Endodermal cell (in vitro differentiated cells): ENCODE results near the gene DCAF10. TPM values are rescaled to one million over a fixed set of nuclear protein-coding genes. Genes with fewer than 3 reads are reported as not detected.

Experiments used
- DNase-seq: peaks from one replicate; pipeline ENCODE4 v3.0.0-alpha.2; 2017
- H3K27ac ChIP-seq: 2 replicates; pipeline ENCODE4 v1.5.1; 2013; ENCODE audit warnings: mild to moderate bottlenecking, low read depth, low read length, moderate library complexity
- H3K27me3 ChIP-seq: 2 replicates; pipeline ENCODE4 v1.6.1; 2013; ENCODE audit warnings: mild to moderate bottlenecking, low read length, moderate library complexity; ENCODE audit not compliant: insufficient read depth, control insufficient read depth, poor library complexity, severe bottlenecking
- H3K36me3 ChIP-seq: 2 replicates; pipeline ENCODE4 v1.7.0; 2013; ENCODE audit warnings: mild to moderate bottlenecking, low read length, moderate library complexity; ENCODE audit not compliant: control insufficient read depth, insufficient read depth
- H3K4me1 ChIP-seq: one replicate; pipeline ENCODE4 v1.7.0; 2013; ENCODE audit warnings: low read length; ENCODE audit not compliant: control insufficient read depth, insufficient read depth
- H3K4me3 ChIP-seq: 2 replicates; pipeline ENCODE4 v1.5.1; 2013; ENCODE audit warnings: mild to moderate bottlenecking, low read length, moderate library complexity
- H3K9ac ChIP-seq: 2 replicates; pipeline ENCODE4 v1.6.1; 2013; ENCODE audit warnings: mild to moderate bottlenecking, low read length, moderate library complexity; ENCODE audit not compliant: poor library complexity, severe bottlenecking; ENCODE audit errors: extremely low read depth
- H3K9me3 ChIP-seq: 2 replicates; pipeline ENCODE4 v1.6.1; 2013; ENCODE audit warnings: mild to moderate bottlenecking, low read length, moderate library complexity; ENCODE audit not compliant: control insufficient read depth
- H3K27ac Mint-ChIP-seq: 2 replicates; pipeline ENCODE4 v1.8.0; 2020; ENCODE audit warnings: mixed read lengths
- H3K27me3 Mint-ChIP-seq: 2 replicates; pipeline ENCODE4 v1.8.0; 2021; ENCODE audit warnings: mild to moderate bottlenecking, mixed read lengths; ENCODE audit not compliant: insufficient read depth
- H3K36me3 Mint-ChIP-seq: 2 replicates; pipeline ENCODE4 v1.8.0; 2020; ENCODE audit warnings: low read depth, mixed read lengths
- H3K4me1 Mint-ChIP-seq: 2 replicates; pipeline ENCODE4 v1.8.0; 2020; ENCODE audit warnings: mixed read lengths
- H3K4me3 Mint-ChIP-seq: 2 replicates; pipeline ENCODE4 v1.8.0; 2020; ENCODE audit warnings: mild to moderate bottlenecking, moderate library complexity, mixed read lengths
- H3K9me3 Mint-ChIP-seq: 2 replicates; pipeline ENCODE4 v1.8.0; 2020; ENCODE audit warnings: mild to moderate bottlenecking, mixed read lengths
- WGBS, 2 experiments: methylation state at CpG; one replicate each; pipeline versions ENCODE4 v1.1.5 to v1.1.7; 2013; ENCODE audit warnings: missing lambda C conversion rate in 2 of 2, mixed read lengths in 1 of 2; ENCODE audit not compliant: insufficient coverage in 1 of 2, insufficient read length in 1 of 2; 5-methylcytosine and 5-hydroxymethylcytosine counted together
- total RNA-seq, 2 donors: library from RNA; stranded (reverse); fragmentation: NEBNext Ultra II Directional in 1 of 2; extraction: Animal tissue kit (Norgen Biotek cat#: 25700) in 1 of 2; gene quantifications; 2 replicates in 1 of 2; 3 replicates in 1 of 2; pipeline ENCODE4 v1.2.1, GENCODE V29; 2021
- TF ChIP-seq, protein P1 (sequence below): fragments of 200-600 bp; sonication (generic); conservative IDR thresholded peaks from 2 replicates; pipeline ENCODE4 v1.5.0; 2021; ENCODE audit warnings: antibody characterized with exemption, mild to moderate bottlenecking

The DCAF10 gene
- total RNA-seq, 2 donors from 2014 or later = 24.0 to 26.3 TPM

- peaks cover 3% of the 10 kb centered on the region for H3K36me3 Mint-ChIP-seq
- no peak overlapping the region for H3K27ac Mint-ChIP-seq
- H3K27me3 ChIP-seq = no peaks in the 10 kb centered on the region
- H3K36me3 ChIP-seq = no peaks in the 10 kb centered on the region
- no peak for DNase-seq
- H3K4me1 ChIP-seq = peaks cover 8% of the 10 kb centered on the region
- WGBS, 2 experiments = 90 to 98% methylated on average over 6 to 11 of the region's 11 CpGs
- no peak overlapping the region for H3K9ac ChIP-seq
- peaks cover 17% of the 10 kb centered on the region for H3K4me1 Mint-ChIP-seq
- H3K9me3 ChIP-seq = no peaks in the 10 kb centered on the region
- TF ChIP-seq, protein P1, sequence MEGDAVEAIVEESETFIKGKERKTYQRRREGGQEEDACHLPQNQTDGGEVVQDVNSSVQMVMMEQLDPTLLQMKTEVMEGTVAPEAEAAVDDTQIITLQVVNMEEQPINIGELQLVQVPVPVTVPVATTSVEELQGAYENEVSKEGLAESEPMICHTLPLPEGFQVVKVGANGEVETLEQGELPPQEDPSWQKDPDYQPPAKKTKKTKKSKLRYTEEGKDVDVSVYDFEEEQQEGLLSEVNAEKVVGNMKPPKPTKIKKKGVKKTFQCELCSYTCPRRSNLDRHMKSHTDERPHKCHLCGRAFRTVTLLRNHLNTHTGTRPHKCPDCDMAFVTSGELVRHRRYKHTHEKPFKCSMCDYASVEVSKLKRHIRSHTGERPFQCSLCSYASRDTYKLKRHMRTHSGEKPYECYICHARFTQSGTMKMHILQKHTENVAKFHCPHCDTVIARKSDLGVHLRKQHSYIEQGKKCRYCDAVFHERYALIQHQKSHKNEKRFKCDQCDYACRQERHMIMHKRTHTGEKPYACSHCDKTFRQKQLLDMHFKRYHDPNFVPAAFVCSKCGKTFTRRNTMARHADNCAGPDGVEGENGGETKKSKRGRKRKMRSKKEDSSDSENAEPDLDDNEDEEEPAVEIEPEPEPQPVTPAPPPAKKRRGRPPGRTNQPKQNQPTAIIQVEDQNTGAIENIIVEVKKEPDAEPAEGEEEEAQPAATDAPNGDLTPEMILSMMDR = no peak
- H3K9me3 Mint-ChIP-seq = no peaks in the 10 kb centered on the region
- no peak overlapping the region for H3K4me3 ChIP-seq
- H3K4me3 Mint-ChIP-seq = no peak overlapping the region
- no peak overlapping the region for H3K27ac ChIP-seq
- H3K27me3 Mint-ChIP-seq = no peaks in the 10 kb centered on the region
Observed at GRCh38 chr9:37906312-37907239, 106.0 kb downstream of the DCAF10 start.

DNA sequence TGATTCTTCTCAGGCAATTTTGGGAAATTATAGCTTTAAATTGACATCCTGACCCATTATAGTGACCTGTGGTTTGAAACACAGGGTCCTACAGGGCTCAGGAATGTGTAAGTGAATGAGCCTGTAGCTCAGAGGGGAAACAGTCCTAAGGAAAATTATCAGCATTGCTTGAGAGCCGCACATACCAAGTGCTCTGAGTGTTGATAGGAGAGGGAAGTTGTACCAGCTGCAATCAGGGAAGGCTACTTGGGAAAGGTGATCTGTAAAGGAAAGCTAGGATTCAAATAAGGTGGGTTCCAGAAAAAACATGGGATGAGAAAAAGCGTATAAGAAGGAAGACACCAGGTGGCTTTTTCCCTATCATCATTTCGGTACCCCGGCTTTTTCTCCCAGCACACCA lies 107.7 kb downstream of the DCAF10 start:
- H3K4me1 Mint-ChIP-seq = peaks cover 10% of the 10 kb centered on the region
- DNase-seq = no peak

GRCh38 chr9:37908698-37909186 lies 108.1 kb downstream of the DCAF10 start:
- Mint-ChIP-seq H3K36me3 (peaks cover 6% of the 10 kb centered on the region), H3K27me3 (no peaks in the 10 kb centered on the region), H3K9me3 (no peaks in the 10 kb centered on the region), H3K4me1 (peaks cover 10% of the 10 kb centered on the region), H3K4me3 (no peak overlapping the region), H3K27ac (no peak overlapping the region)
- H3K4me1 ChIP-seq = peaks cover 8% of the 10 kb centered on the region
- H3K27me3 ChIP-seq = no peaks in the 10 kb centered on the region
- WGBS, 2 experiments = 92 to 100% methylated on average over 2 to 4 of the region's 4 CpGs
- no peak overlapping the region for H3K9ac ChIP-seq
- H3K9me3 ChIP-seq = no peaks in the 10 kb centered on the region
- TF ChIP-seq, protein P1 = no peak
- no peak overlapping the region for H3K27ac ChIP-seq
- no peaks in the 10 kb centered on the region for H3K36me3 ChIP-seq
- DNase-seq = no peak
- no peak overlapping the region for H3K4me3 ChIP-seq

More for the DNA sequence above, 107.7 kb downstream of the DCAF10 start:
- no peak overlapping the region for H3K27ac ChIP-seq
- H3K27me3 Mint-ChIP-seq = no peaks in the 10 kb centered on the region
- 85 to 94% methylated on average over 2 to 4 of the region's 4 CpGs for WGBS, 2 experiments
- no peak overlapping the region for H3K9ac ChIP-seq
- no peaks in the 10 kb centered on the region for H3K36me3 ChIP-seq
- no peak overlapping the region for H3K4me3 ChIP-seq
- H3K4me1 ChIP-seq = peaks cover 8% of the 10 kb centered on the region
- H3K9me3 ChIP-seq = no peaks in the 10 kb centered on the region
- no peak overlapping the region for H3K4me3 Mint-ChIP-seq
- TF ChIP-seq, protein P1 = no peak
- H3K27me3 ChIP-seq = no peaks in the 10 kb centered on the region
- no peaks in the 10 kb centered on the region for H3K9me3 Mint-ChIP-seq
- H3K27ac Mint-ChIP-seq = no peak overlapping the region
- H3K36me3 Mint-ChIP-seq = peaks cover 3% of the 10 kb centered on the region
